Body of pancreas (tissue), 4 donors: ENCODE results near the gene HOXB8.

ENCODE experiments used
- CTCF ChIP-seq, 7 experiments: fragments of 450-650 bp in 4 of 7; fragments of 200-600 bp in 3 of 7; sonication (generic) in 3 of 7; IDR thresholded peaks; one replicate each; pipeline ENCODE4 v1.5.1; 2016 to 2019; ENCODE audit warnings: antibody characterized with exemption in 7 of 7
- POLR2A ChIP-seq, 3 donors: fragments of 450-650 bp; IDR thresholded peaks; one replicate each; pipeline ENCODE4 v1.6.1; 2016; ENCODE audit warnings: antibody characterized with exemption in 3 of 3, mild to moderate bottlenecking in 2 of 3

- TF ChIP-seq CTCF (IDR thresholded peaks at IDR 0.05) (no peak), POLR2A (IDR thresholded peaks at IDR 0.05) (no peak)
Observed at GRCh38 chr17:48633266-48633677, 18.2 kb upstream of the HOXB8 start.
